Esophagus mucosa (tissue), 1 donor: ENCODE data around the gene NUMB. TPM values are rescaled to one million over a fixed set of nuclear protein-coding genes. Genes with fewer than 3 reads are reported as not detected.
"Not testable (repeated sequence)": the region's sequence is repeated elsewhere in the genome, so short reads cannot be mapped to it uniquely, and the experiment has no call there.

Experiments
- ATAC-seq: fragments of 200-7000 bp; cut with Tn5 transposase; one replicate; pipeline ENCODE4 v1.9.1; 2020
- total RNA-seq: library from RNA; stranded (reverse); gene quantifications from one replicate; pipeline ENCODE4 v1.2.4, GENCODE V29; 2023
- donor health status: DM: yes; HTN: yes; CAD: no.

The NUMB gene
- total RNA-seq, 1 donor from 2014 or later: 49.2 TPM

GRCh38 chr14:73406248-73406647 is 52.1 kb downstream of the NUMB start:
- ATAC-seq: not testable (repeated sequence)

GRCh38 chr14:73403181-73403752 is 55.1 kb downstream of the NUMB start:
- ATAC-seq: no peak

GRCh38 chr14:73402579-73402978 is 55.8 kb downstream of the NUMB start:
- no peak for ATAC-seq

GRCh38 chr14:73397810-73398209 is 60.5 kb downstream of the NUMB start:
- no peak for ATAC-seq

- no peak for ATAC-seq
Observed at GRCh38 chr14:73394317-73394716, 64.0 kb downstream of the NUMB start.

GRCh38 chr14:73393375-73393774 is 65.0 kb downstream of the NUMB start:
- ATAC-seq: no peak

- no peak for ATAC-seq
Observed at GRCh38 chr14:73392329-73393257, 65.8 kb downstream of the NUMB start.

- not testable (repeated sequence) for ATAC-seq
Observed at GRCh38 chr14:73387860-73388259, 70.5 kb downstream of the NUMB start.

- no peak for ATAC-seq
Observed at GRCh38 chr14:73386342-73386741, 72.0 kb downstream of the NUMB start.

- not testable (repeated sequence) for ATAC-seq
Observed at GRCh38 chr14:73385021-73385420, 73.3 kb downstream of the NUMB start.

DNA sequence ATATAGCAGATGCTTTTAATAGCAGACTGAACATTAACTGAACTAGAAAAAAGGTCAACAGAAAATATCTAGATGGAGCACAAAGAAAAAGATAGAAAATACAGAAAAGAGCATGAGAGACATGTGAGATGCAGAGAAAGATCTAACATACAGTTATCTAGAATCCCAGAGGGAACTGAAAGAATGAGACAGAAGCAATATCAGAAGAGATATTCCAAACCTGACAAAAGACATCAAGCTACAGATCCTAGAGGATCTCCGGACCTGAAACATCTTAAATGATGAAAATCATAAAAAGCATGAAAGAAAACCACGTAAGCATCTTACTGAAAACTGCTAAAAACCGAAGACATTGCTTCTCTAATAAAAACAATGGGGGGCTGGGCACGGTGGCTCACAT is 75.0 kb downstream of the NUMB start:
- no peak for ATAC-seq

DNA sequence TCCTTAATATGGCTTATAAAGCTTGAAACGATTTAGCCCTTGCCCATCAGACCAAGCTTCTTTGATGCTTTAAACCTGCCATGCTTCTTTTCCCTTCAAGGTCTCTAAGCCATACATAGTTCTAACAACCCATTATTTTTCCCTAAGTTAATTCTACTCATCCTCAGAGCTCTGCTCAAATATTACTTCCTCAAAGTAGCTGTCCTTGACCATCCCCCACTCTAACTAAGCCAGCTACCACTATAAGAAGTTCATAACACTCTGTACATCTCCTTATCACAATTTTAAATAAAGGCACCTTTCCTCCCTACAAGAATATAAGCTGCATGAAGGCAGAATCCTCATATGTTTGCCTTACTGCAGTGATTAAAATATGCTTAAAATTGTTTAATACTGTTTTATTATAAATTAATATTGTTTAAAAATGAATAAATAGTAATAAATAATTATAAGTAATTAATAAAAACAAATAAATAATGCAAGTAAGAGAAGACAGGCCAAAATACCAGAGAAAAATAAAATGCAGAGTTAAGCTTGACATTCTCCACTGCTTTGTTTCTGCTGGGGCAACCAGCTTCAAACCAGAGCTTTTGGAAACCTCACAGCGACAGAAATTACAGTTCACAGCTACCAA is 76.8 kb downstream of the NUMB start:
- no peak for ATAC-seq

- ATAC-seq: no peak
Observed at GRCh38 chr14:73376585-73376984, 81.8 kb downstream of the NUMB start.

GRCh38 chr14:73375861-73376260 is 82.5 kb downstream of the NUMB start:
- no peak for ATAC-seq

DNA sequence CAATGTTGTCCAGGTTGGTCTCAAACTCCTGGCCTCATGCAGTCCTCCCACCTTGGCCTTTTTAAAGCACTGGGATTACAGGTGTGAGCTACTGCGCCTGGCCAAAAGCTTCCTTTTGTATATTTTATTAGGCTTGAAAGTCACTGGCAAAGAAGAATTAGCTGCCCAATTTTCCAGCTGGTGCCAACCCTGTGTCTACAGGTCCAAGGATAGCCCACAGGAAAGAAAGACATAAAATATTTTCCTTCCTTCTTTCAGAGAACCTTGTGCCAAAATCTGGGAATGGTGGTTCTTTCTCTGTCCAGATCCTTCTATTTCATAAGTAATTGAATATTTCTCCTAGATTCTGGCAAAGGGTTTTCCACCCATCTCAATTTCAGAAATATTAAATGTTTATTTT is 84.1 kb downstream of the NUMB start:
- ATAC-seq: no peak

DNA sequence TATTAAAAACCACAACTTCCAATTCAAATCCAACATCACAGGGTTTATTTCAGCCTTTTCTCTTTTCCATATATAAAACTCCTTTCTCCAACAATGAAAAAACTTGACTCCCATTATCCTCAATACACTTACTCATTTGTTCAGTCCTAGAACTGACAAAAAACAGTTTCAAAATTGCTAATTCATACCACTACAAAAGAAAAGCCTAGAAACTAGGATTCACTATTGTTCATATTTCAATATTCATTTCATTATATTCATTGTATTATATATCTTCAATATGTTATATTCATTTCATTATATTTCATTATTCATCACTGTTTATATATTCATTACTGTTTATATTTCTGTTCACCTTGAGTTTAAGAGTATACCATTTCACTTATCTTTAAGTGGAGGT is 85.8 kb downstream of the NUMB start:
- no peak for ATAC-seq

DNA sequence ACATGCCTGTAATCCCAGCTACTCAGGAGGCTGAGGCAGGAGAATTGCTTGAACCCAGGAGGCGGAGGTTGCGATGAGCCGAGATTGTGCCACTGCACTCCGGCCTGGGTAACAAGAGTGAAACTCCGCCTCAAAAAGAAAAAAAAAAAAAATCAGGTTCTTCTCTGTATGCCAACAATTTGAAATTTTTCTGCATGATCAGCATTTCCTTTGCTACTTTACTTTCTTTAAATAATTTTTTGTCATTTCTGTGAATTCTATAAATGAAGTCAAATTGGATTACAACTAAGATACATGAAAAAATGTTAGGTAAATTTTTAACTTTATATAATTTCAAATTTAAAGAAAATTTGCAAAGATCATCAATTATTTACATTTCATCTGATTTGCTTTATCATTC is 87.8 kb downstream of the NUMB start:
- ATAC-seq: no peak

DNA sequence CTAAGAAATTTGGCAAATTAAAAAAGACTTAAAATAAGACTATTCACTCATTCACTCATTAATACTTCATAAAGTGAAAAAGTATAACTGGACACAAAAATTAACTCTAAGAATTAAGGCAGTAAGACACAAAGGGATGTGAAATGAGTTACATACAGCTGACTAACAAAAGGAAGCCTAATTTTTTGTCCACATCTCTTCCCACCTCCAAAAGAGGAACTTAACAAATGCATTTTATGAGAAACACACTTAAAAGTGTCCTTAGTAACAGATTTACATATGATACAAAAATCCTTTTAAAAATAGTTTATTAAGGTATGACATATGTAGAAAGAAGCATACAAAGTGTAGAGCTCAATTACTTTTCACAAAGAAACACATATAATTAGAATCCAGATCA is 88.9 kb downstream of the NUMB start:
- ATAC-seq: no peak

DNA sequence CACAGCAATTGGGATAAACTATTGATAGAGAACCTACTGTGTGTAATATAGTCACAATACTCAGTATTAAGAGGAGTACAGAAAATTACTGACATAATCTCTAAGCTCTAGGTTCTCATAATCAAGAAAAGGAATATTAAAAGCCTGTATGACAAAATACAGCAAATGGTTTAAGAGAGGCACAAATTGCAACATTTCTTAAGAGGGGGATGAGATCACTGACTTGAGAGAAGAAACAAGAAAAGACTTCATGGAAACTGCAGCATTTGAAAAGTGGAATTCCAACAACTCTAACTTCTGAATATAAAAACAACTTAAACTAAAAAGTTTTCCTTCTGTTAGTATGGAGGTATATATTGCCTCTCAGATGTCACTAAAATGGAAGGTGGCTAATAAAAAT is 89.7 kb downstream of the NUMB start:
- no peak for ATAC-seq

- ATAC-seq: no peak
Observed at GRCh38 chr14:73365727-73366126, 92.6 kb downstream of the NUMB start.

DNA sequence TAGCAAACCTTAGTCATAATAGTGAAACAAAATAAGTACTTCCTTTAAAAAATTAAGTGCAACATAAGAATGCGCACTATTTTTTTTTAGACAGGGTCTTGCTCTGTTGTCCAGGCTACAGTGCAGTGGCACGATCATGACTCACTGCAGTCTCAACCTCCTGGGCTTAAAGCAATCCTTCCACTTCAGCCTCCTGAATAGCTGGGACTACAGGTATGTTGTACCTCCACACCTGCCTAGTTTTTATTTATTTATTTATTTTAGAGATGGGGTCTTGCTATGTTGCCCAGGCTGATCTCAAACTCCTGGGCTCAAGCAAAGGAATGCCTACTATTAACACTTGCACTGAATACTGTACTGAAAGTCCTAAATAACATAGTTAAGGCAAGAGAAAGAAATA is 93.8 kb downstream of the NUMB start:
- no peak for ATAC-seq

DNA sequence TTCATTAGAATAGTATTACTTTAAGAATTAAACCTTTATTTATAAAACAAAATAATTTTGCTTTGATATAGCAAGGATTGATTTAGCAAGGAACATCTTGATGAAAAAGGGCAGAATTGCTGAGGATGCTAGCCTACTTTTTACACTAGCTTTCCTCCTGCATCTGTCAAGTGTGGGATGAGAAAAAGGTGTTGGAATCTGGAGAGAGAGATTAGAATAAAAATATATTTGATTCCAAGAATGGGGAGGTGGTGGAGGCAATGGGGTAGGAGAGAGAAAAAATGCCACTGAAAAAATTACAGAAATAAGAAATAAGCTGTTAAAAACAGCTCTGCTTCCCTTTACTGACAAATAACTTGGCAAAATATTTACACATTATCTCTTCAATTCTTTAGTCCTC is 98.9 kb downstream of the NUMB start:
- ATAC-seq: no peak

DNA sequence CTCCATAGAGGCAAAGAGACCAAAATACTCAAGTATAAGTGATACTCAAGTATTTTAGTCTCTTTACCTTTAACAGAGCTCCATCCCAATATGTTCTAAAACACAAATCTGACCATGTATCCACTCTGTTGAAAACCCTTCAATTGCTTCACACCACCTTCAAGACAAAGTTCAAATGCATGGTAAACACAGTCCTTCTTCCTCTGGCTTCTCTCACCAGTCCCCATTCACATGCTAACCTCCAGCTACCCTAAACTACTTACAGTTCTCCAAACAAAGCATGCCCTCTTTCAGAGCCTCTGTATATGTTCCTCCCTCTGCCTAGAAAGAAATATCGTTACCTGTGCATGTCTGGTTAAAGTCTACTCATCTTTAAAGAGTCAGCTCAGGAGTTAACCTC is 100.2 kb downstream of the NUMB start:
- ATAC-seq: no peak

DNA sequence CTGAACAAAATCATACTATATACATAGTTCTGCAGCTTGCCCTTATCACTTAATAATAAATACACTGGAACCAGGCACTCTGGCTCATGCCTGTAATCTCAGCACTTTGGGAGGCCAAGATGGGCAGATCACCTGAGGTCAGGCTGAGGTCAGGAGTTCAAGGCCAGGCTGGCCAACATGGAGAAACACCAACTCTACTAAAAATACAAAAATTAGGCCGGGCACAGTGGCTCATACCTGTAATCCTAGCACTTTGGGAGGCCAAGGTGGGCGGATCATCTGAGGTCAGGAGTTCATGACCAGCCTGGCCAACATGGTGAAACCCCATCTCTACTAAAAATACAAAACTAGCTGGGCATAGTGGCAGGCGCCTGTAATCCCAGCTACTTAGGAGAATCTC is 109.3 kb downstream of the NUMB start:
- ATAC-seq: not testable (repeated sequence)
